Panc1 (cell line): ENCODE measurements around the gene TRIM17.

Source experiments
- POLR2AphosphoS5 ChIP-seq: IDR thresholded peaks from 2 replicates; pipeline ENCODE4 v1.6.1; 2012; ENCODE audit warnings: mild to moderate bottlenecking, low read depth, low read length, moderate library complexity
- TCF7L2 ChIP-seq: IDR thresholded peaks from 2 replicates; pipeline ENCODE4 v1.6.1; 2011; ENCODE audit warnings: mild to moderate bottlenecking, low read depth, low read length, inconsistent platforms
- TF ChIP-seq, protein P1 (sequence below): fragments of 450-650 bp; IDR thresholded peaks from 2 replicates; pipeline ENCODE4 v1.5.1; 2017; ENCODE audit warnings: mild to moderate bottlenecking

DNA sequence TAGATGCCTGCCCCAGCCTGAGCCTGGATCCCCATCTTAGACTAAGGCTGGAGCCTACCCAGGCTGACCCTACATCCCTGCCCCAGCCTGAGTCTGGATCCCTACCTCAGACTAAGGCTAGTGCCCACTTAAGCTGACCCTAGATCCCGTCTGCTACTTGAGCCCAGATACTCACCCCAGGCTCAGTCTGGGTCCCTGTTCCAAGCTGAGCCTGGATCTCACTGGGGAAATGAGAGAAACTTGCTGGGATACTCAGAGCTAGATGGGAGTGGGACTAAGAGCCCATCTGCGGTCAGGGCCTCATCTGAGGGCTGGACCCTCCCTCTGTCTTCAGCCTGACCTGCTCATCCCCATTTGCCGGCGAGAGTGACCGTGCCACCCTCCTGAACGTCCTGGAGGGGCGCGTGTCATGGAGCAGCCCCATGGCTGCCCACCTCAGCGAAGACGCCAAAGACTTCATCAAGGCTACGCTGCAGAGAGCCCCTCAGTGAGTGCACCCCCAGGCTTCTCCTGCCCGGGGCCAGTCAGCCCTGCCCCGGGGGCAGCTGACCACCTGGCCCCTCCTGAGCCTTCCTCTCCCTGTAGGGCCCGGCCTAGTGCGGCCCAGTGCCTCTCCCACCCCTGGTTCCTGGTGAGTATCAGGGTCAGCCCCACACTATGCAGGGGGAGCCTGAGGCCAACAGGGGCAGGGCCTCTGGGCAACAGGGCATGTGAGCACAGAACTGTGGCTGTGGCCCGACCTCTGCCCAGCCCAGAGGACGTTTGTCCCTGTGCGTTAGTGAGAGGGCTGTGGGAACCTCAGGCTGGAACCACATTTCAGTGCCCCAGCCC is 46.8 kb downstream of the TRIM17 start:
- TF ChIP-seq, protein P1, sequence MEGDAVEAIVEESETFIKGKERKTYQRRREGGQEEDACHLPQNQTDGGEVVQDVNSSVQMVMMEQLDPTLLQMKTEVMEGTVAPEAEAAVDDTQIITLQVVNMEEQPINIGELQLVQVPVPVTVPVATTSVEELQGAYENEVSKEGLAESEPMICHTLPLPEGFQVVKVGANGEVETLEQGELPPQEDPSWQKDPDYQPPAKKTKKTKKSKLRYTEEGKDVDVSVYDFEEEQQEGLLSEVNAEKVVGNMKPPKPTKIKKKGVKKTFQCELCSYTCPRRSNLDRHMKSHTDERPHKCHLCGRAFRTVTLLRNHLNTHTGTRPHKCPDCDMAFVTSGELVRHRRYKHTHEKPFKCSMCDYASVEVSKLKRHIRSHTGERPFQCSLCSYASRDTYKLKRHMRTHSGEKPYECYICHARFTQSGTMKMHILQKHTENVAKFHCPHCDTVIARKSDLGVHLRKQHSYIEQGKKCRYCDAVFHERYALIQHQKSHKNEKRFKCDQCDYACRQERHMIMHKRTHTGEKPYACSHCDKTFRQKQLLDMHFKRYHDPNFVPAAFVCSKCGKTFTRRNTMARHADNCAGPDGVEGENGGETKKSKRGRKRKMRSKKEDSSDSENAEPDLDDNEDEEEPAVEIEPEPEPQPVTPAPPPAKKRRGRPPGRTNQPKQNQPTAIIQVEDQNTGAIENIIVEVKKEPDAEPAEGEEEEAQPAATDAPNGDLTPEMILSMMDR, result no peak
- no peak for TF ChIP-seq TCF7L2
- no peak for TF ChIP-seq POLR2AphosphoS5
